NCI-H2107 (cell line): ENCODE data around the gene STX11.
"Not testable (repeated sequence)": the region's sequence is repeated elsewhere in the genome, so short reads cannot be mapped to it uniquely, and the experiment has no call there.

Experiments
- DNase-seq: peaks from one replicate; lab custom pipeline; 2025; lab: John Stamatoyannopoulos, UW

Gene STX11

DNA sequence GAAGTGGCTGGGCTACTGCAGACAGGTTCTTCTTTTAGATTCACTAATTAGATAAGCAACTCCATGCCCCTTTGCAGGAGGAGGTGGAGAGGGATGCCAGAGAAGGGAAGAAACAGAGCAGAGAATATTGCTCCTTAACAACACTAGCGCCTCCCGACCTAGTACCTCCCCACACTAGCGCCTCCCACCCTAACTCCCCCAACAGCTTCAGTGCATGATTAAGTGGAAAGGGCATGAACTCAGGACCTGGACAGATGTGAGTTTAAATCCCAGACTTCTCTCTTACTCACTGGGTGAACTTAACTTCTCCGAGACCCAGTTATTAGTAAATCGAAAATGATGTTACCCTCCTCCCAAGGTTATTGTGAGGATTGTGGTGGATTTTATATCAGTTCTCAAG lies 25.7 kb downstream of the STX11 start:
- no peak for DNase-seq

DNA sequence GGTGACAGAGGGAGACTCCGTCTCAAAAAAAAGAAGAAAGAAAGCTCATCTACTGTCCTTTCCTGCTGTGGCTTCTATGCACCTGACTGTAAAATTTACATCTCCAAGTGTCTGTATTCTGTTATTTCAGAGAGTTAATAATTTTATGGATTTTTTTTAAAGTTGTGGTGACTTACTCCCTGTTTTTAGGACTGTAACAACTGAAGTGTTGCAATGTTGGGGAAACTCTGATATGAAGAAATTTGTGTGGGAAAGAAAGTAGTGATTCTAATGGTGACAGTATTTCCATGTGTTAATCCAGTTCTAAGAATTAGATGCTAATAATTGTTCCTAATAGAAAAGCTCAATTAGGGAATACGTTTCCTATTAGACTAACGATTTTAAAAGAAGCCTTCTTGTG lies 27.4 kb downstream of the STX11 start:
- DNase-seq: no peak

DNA sequence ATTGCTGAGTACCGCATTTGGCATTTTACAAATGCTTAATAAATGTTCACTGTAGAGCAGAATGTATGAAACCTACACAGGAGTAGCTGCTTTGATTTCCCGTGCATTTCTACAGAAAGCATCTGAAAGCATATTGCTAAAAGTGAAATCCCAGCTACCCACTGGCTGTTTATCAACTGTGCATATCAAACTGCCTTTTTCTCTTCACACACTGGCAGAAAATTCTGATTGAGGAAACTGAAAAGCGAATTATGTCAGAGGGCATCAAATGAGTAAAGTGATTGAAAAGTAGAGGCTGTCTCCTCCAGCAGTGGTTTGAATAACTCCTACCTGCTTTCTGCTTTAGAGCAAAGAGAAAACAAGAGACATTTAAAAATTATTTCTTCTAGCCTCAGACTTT lies 28.0 kb downstream of the STX11 start:
- DNase-seq: no peak

DNA sequence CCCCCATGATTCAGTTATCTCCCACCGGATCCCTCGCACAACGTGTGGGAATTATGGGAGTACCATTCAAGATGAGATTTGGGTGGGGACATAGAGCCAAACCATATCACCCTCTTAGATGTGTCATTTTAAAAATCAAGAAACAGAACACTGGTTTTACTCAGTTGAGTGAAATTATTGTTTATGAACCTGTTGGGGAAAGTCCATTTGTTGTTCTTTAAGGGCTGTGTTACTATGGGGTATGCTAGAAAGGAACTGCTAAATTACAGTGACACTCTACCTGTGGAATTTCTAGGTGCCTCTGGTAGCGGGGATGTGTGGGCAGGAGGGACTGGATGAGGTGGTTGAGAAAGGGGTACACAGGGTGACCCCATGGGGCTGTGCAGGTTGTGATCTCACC lies 28.9 kb downstream of the STX11 start:
- DNase-seq: no peak

DNA sequence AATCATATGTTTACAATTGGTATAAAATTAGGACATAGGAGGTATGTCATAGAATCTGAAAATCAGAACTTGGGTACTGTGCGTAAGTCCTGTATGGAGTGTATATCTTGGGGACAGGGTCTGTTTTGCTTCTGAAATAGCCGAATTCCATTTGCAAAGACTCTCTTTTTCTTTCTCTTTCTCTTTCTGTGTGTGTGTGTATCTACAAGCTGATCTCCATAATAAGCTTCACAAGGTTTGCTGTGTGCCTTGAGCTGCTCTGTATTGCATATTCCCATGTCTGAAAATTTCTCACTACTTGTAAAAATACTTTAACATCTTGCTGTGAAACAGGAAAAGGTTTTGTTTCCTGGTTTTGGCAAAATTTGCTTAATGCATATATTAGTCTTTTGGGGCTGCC lies 29.5 kb downstream of the STX11 start:
- no peak for DNase-seq

DNA sequence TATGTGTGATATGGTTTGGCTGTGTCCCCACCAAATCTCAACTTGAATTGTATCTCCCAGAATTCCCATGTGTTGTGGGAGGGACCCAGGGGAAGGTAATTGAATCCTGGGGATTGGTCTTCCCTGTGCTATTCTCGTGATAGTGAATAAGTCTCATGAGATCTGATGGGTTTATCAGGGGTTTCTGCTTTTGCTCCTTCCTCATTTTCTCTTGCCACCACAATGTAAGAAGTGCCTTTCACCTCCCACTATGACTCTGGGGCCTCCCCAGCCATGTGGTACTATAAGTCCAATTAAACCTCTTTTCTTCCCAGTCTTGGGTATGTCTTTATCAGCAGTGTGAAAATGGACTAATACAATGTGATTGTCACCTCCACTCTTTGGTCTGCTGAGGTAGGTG lies 30.0 kb downstream of the STX11 start:
- DNase-seq: not testable (repeated sequence)

DNA sequence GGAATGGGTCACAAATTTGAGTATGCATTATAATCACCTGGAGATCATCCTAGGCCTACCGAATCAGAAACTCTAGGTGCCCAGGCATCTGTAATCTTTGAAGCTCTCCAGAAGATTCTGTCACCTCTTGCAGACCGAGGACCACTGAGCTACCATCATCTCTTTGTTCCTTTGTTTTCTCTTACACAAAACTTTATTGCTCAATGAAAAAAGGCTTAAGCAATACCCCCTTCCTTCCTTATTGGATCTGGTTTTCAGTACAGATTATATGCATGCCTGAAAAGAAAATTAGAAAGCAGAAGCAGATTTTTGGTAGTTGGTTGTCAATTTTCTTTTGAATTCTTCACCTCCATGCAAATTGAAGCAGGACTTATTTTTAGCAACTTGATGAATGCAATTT lies 31.3 kb downstream of the STX11 start:
- DNase-seq: no peak

DNA sequence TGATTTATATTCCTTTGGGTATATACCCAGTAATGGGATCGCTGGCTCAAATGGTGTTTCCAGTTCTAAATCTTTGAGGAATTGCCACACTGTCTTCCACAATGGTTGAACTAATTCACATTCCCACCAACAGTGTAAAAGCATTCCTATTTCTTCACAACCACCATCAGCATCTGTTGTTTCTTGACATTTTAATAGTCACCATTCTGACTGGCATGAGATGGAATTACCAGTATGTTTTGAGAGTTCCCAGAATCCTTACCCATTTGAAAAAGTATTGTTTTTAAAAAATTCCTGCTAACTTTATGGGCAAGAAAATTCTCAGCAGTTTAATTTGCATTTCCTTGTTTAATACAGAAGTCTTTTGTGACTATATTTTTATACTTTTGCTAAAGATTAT lies 33.9 kb downstream of the STX11 start:
- DNase-seq: not testable (repeated sequence)

DNA sequence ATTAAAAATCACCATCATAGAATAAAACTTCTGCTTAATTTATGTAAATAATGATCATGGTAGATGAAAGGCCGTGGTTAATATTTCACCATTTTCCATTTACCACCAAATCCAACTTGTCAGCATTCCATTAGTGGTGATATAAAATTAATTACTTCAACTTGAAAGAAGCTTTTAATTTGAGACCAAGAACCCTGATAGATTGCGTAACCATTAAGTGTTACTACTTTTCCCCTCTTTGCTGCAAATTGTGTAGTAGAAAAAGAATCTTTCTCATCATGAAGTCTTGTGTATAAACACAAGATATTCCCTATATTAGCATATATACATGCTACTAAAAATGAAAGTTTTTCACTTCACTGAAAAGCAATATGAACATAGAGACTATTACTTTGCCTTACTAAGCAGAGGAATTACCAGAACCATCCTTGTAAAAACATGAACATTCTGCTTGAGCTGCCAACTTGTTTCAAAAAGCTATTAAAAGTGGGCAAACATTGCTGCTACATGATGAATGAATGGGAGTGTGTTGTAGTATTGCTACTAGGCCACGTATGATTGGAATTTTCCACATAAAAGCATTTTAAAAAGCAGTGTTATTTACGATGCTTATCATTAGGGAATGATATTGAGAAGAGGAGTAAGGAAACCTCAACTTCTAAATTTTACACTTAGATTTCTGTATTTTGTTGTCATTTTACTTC lies 35.0 kb downstream of the STX11 start:
- no peak for DNase-seq

DNA sequence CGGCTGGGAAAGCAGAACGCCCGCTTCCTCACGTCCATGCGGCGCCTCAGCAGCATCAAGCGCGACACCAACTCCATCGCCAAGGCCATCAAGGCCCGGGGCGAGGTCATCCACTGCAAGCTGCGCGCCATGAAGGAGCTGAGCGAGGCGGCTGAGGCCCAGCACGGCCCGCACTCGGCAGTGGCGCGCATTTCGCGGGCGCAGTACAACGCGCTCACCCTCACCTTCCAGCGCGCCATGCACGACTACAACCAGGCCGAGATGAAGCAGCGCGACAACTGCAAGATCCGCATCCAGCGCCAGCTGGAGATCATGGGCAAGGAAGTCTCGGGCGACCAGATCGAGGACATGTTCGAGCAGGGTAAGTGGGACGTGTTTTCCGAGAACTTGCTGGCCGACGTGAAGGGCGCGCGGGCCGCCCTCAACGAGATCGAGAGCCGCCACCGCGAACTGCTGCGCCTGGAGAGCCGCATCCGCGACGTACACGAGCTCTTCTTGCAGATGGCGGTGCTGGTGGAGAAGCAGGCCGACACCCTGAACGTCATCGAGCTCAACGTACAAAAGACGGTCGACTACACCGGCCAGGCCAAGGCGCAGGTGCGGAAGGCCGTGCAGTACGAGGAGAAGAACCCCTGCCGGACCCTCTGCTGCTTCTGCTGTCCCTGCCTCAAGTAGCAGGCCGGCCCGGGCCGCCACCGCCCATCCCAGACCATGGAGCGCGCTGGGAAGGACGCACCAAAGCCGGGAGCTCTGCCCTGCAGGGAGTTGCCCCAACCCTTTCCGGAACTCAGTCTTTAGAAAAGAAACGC lies 36.7 kb downstream of the STX11 start:
- DNase-seq: no peak

DNA sequence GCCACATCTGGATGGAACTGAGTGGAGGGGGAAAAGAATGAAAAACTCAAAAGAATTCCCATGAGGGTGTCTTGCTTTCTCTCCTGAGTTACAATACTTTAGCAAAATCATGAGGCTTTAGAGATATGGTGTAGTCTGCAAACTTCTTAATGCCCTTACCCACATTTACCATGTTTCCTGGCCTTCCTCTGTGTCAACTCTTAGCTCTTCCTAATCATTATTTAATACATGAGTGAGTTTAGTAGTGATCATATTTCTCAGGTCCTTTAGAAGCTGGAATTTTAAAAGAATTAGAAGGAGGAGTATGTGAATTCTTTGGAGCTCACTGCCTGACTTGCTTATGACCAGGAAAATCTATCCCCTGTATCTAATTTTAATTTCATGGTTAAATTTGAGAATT lies 39.0 kb downstream of the STX11 start:
- DNase-seq: no peak

DNA sequence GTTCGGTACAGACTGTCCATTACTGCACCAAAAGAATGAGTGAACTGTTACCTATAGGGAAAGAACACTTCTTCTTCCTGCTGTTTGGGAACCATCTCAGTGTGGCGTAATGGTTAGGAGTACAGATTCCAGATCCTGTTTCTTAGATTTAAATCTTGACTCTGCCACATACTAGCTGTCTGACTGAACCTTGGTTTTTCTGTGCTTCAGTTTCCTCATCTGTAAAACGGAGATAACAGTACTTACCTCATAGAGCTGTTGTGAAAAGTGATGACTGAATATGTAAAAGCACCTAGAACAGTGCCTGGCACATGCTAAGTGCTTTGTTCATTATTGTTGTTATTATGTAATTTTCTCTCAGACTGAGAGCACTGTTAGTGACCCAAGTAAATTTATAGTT lies 39.8 kb downstream of the STX11 start:
- no peak for DNase-seq

DNA sequence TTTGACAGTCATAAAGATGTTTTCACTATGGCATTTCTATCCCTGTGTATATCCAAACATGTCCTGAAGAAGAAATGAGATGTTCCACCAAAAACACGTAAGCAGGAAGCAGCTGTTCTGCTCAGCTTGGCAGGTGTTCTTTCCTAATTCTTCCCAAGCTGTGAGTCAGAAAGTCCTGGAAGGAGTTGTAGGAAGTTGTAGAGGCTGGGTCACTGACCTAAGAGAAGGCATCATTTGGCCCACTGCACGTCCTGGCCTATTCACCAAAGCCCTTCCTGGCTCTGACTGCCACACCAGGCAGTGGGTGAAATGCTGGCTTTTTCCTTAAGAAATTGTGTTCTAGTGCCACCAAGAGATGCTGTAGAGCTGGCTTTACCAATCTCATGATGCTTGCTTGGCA lies 40.3 kb downstream of the STX11 start:
- no peak for DNase-seq

DNA sequence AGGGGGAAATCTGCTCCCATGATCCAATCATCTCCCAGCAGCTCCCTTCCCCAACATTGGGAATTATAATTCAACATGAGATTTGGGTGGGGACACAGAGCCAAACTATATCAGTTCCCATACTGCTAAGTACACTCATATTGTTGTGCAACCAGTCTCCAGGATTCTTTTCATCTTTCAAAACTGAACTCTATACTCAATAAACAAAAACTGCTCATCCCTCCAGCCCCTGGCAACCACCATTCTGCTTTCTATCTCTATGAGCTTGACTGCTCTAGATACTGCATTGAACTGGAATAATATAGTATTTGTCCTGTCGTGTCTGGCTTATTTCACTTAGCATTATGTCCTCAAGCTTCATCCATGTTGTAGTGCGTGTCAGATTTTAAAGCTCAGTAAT lies 42.9 kb downstream of the STX11 start:
- no peak for DNase-seq

DNA sequence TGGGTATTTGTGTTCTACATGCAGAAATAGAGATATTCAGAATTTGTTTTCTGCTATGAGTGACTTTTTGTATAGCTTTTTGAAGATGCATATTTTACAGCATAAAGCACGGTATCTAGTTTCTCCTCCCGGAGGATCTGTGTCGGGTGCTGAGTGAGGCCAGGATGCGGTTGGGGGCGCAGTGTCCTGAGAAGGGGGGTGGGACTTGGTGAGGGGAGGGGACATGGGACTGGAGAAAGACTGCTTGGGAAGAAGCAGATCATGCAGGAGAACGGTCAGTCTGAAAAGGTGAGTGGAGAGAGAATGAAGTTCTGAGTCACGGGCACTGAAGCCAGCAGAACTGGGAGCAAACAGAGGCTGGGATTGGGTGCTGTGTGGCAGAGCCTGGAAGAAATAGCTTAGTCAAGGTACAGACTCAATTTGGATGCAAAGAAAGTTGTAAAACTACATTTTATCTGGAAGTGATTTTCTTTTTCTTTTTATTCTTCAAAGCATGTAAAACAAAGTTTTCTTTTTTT lies 44.0 kb downstream of the STX11 start:
- DNase-seq: no peak

DNA sequence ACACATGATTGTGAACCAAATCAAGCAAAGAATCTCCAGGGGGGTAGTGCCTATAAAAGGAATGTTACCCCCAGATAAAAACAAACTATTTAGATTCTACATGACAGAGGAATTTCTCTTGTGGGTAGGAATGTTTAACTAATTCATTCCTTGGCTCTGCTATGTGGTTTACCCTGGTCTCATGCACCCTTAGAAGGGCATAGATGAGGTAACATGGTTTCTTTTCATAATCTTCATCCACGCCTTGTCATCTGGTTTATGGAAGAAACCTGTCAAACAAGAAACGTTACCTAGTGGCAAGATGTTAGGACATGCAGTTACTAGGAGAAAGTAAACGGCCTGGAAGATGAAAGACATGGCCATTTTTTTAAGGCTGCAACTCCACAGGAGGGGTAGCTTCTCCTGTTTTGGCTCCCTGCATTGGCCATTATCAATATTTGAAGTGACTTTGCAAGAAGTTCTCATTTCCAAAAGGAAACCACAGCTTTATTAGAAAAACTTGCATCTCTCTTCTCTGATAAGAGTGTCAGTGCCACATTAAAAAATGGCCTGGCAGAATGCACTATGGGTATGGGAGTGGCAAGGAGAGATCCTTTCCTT lies 45.5 kb downstream of the STX11 start:
- DNase-seq: no peak

DNA sequence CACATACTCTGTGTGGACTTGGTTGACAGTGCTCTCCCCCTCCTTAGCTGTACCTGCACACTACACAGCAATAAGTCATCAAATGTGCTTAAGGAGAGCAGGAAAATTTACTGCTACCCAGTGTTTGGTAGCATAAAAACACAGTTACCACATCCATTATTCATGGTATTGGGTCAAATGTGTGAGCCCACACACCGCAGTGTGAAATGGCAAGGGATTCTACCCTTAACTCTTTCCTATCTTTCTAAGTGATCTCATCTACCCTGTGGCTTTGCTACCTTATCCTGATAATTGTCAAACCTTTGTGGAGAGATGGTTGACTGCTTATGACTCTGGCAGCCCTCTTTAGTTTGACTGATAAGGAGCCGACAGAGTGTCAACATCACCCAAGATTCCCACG lies 47.6 kb downstream of the STX11 start:
- no peak for DNase-seq

DNA sequence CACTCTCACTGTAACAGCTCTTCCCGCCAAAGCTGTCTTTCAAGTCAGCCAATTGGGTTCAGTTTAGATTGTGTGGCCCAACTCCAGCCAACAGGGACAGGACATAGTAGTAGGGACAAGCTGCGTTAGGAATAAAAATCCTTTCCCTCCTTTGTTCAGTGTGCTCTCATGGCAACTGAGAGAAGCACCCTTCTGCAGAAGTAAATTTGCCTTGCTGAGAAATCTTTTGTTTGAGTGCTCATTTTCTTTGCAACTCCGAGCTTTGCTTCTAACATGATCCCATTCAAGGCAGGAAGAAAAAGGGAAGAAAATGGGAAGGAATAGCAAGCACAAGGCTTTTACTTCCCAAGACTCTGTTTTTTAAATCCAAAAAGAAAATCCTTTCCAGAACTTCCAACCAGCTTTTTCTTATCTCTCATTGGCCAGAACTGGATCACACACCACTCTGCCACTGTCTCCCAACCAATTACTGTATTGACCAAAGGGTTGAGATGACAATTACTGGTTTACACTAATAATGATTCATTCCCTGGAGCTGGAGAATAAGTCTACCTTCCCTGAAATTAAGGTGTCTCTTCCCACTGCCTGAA lies 52.7 kb downstream of the STX11 start:
- DNase-seq: no peak

DNA sequence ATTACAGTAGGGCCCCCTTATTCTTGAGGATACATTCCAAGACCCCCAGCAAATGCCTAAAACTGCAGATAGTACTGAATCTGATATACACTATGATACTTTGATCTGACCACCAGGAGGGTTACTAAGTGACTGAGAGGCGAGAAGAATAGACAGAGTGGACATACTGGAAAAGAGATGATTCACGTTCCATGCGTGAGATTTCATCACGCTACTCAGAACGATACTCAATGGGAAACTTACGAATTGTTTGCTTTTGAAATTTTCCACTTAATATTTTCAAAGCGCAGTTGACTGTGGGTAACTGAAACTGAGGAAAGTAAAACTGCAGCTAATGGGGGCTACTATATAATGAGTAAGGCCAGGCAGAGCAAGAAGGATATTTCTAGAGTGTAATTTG lies 60.8 kb downstream of the STX11 start:
- DNase-seq: no peak

DNA sequence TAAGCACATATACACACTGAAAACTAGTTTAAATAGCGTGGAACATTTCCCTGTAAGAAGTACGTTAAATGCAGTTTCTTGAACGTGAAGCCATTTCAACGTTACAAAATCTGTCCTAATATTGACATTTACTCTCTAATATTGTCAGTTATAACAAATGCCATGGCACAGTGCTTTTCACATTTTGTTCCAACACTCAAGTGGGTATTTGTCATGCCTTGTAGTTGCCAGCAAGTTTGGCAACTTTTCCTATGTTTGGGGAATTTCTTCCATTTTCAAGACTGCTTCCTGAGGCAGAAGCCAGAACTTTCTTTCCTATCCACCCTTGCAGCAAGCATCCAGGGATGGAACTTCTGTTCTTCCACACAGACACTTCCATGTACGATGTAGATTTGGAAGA lies 63.0 kb downstream of the STX11 start:
- no peak for DNase-seq

DNA sequence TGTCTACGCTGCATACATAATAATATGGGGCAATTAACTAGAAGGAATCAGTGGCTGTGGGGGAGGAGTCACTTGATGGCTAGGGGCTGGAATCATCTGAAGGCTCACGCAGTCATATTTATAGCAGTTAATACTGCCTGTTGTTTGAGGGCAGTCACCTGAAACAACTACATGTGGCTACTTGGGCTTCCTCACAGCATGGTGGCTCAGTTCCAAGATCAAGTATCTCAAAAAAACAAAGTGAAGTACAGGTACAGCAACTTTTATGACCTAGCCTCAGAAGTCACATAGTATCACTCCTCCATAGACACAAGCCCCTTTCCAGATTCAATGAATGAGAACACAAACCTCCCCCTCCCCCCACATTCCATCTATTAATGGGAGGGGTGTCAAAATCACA lies 63.7 kb downstream of the STX11 start:
- no peak for DNase-seq

DNA sequence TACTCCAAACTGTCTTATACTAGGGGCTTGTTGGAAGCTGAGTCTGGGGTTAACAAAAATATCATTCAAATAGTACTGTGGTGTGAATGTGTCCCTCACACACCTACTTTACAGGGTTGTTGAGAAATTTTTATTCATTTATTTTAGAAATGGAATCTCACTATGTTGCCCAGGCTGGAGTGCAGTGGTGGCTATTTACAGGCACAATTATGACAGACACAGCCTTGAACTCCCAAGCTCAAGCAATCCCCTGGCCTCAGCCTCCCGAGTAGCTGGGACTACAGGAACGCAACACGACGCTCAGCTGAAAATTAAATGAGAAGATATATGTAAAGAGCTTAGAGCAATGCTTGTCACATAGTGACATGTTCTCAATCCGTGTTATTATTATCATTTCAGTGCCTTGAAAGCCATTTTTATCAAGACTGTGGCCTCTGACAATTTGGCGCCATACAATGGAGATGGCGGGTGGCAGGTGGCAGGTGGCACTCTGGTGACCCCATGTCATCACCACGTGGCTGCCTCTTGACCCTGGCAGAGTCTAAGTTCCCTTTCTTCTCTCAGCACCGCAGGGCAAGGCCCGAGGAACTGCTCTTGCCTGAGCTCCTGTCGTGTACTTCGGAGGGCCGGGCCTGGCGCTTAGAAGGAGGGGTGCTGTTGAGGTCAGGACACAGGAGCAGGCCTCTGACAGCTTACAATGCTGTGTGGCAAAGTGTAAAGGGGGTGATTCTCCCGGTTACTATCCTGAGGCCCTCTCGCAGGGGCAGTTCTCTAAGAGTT lies 64.5 kb downstream of the STX11 start:
- no peak for DNase-seq
